Measurements from ENCODE around the gene STARD8.
"Not testable (repeated sequence)": the region's sequence is repeated elsewhere in the genome, so short reads cannot be mapped to it uniquely, and the experiment has no call there.

The STARD8 gene

DNA sequence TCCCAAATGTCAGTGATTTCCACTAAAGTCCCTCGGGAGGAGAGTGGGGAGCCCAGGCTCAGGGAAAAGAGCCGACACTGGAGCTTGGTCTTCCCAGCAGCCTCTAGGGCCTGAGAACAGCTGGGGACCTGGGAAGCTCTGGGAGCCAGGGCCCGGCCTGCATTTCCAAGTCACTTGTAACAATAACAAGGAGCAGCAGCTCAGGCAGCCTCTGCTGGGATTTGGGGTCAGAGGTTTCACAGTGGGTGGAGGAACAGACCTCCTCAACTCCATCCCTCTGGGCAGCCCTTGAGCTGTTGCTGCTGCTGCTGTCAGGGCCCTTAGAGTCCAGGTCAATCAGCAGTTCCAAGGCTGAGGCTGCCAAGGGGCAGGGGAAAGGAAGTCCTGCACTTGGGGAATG lies 11.1 kb downstream of the STARD8 start:
- DNase-seq = no peak

- no peak for DNase-seq
Observed at GRCh38 chrX:68659385-68659784, 11.9 kb downstream of the STARD8 start.

GRCh38 chrX:68659786-68660185 lies 12.3 kb downstream of the STARD8 start:
- no peak for DNase-seq

- no peak for DNase-seq
Observed at GRCh38 chrX:68660746-68661145, 13.3 kb downstream of the STARD8 start.

GRCh38 chrX:68665502-68665901 lies 18.0 kb downstream of the STARD8 start:
- no peak for DNase-seq

DNA sequence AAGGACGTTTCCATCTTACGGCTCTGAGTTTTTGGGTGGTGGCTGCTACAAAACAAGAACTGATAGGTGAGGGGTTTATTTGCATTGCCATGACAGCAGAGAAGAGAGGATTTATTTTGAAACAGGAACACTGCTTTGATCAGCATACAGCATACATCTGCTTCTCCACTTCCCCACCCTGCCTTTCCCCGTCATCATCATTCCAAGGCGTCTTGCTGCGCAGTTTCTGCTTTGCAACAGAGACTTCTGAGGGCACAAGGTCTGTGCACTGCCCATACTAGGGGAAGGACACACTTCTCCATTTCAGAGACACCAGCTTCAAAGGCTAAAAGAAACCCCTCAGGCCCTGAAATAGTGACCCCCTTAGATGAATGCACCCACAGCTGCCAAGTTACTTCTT lies 19.1 kb downstream of the STARD8 start:
- DNase-seq = no peak

DNA sequence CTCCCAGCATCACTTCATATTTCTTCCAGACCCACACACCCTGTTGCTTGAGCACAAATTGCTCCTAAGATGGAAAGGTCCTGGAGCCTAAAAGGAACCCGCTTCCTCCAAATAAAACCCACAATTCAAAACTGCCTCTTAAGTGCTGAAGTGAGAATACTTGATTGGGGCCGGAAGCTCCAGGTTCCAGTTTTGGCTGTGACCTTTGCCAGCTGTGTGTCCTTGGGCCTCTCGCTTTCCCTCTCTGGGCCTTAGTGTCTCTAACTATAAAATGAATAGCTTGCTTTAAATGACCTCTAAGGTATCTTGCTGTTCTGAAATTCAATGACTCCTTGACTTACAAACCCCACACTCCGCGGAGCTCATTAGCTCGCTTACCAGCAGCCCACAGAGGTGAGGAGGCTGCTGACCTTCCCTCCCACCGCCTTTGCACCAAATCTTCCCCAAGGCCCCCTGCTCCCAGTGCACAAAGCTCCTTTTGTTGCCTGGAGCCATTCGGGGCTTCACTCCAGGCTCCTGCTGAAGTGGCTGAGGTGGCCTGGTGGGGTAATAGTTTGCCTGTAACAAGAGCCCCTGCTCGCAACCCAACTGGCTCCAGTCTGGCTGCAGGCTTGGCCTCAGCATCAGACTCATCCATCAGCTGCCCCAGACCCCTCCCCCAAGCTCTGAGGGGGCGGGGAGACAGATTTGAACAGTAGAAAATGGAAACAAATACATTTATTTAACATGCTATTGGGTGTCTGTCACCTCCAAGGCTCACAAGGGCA lies 21.8 kb downstream of the STARD8 start:
- no peak for DNase-seq

GRCh38 chrX:68669871-68670270 lies 22.4 kb downstream of the STARD8 start:
- DNase-seq = no peak

GRCh38 chrX:68671221-68671620 lies 23.8 kb downstream of the STARD8 start:
- DNase-seq = no peak

DNA sequence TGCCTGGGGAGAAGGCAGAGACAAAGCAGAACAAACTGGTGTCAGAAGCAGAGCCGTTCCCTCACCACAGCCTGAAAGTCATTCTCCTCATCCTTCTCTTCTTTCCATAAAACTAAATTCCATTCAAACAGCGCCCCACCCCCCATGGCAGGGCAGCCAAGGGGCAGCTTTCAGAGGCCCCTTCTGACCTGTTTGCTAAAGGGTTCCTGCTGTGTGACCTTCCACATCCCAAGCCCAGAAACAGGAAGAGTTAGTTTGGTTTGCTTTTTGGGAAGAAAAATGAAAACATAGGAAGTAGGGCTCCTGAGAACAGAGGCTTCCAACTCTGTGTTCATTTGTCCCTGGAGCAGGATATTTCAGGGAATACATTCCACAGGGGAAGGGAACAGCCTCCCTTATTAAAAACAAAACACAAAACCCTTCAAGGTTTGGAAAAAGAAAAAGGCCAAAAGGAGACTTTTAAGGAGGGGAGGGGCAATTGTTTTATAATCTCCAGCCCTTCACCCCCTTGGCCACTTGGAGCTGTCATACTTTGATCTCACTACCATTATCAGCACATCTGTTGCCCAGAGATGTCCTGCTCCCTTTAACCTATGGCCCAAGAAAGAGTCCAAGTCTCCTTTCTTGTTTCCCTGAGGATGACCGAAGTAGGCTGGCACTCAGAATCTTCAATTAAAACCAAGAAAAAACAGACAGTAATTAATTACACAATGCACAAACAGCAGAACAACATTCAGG lies 25.3 kb downstream of the STARD8 start:
- DNase-seq = no peak

- no peak for DNase-seq
Observed at GRCh38 chrX:68675571-68675970, 28.1 kb downstream of the STARD8 start.

- no peak for DNase-seq
Observed at GRCh38 chrX:68676335-68676734, 28.9 kb downstream of the STARD8 start.

DNA sequence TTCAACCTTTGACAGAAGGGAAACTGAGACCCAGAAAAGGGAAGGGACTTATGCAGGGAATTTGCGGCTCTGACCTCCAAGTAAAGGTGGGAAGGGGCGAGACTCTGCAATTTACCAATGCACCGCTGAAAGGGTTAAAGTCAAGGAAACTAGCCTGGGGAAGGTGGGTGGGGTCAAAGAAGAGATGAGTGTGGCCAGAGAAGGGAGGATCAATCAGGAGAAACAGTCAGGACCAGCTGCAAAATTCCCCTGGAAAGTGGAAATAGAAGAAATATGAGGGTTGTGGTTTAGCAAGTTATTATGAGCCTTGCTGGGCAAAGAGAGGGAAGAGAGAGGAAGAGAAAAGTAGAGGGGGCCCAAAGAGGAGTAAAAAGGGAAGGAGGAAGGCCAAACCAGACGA lies 30.5 kb downstream of the STARD8 start:
- DNase-seq = no peak

DNA sequence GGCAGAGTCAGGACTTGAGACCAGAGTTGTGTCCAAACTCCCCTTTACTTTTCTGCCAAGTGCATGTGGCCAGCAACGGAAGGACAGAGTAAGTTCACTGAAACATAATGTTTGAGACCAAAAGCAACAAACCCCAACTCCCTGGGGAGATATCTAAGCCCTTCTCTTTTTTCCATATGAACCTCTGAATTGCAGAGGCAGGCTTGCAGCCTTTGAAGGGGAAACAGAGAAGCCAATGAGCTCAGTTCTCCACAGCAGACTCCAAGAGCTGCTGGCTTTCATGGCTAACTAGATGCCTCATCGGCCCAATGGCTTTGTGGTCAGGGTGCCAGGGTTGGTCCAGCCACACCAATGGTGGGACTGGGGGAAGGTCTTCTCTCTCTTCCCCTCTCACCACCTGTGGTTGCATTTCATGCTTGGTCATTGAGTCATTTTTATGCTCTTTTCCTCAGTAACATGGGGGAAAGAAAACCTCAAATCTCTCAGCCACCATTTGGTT lies 34.0 kb downstream of the STARD8 start:
- DNase-seq = peak; percentile 18

DNA sequence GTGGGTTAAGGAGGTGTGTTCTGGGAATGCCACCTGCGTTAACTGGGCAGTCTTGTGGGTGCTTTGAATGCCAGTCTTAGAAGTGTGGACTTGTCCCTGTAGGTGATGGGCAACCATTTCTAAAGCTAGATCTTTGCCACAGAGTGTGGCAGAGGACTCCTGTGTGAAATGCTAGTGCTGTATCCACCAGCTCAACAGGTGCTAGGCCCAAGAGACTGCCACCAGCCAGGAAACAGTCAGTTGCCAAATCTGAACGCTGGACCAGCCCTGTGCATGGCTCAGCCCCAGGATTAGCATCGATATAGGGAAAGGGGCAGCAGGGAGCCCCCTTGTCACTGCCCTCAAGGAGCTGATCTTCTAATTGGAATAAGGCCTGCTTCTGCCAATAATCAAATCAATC lies 35.3 kb downstream of the STARD8 start:
- no peak for DNase-seq

GRCh38 chrX:68683580-68683979 lies 36.1 kb downstream of the STARD8 start:
- DNase-seq = no peak

- no peak for DNase-seq
Observed at GRCh38 chrX:68684291-68684918, 36.9 kb downstream of the STARD8 start.

- no peak for DNase-seq
Observed at GRCh38 chrX:68684919-68685304, 37.4 kb downstream of the STARD8 start.

- no peak for DNase-seq
Observed at GRCh38 chrX:68685685-68686084, 38.2 kb downstream of the STARD8 start.

DNA sequence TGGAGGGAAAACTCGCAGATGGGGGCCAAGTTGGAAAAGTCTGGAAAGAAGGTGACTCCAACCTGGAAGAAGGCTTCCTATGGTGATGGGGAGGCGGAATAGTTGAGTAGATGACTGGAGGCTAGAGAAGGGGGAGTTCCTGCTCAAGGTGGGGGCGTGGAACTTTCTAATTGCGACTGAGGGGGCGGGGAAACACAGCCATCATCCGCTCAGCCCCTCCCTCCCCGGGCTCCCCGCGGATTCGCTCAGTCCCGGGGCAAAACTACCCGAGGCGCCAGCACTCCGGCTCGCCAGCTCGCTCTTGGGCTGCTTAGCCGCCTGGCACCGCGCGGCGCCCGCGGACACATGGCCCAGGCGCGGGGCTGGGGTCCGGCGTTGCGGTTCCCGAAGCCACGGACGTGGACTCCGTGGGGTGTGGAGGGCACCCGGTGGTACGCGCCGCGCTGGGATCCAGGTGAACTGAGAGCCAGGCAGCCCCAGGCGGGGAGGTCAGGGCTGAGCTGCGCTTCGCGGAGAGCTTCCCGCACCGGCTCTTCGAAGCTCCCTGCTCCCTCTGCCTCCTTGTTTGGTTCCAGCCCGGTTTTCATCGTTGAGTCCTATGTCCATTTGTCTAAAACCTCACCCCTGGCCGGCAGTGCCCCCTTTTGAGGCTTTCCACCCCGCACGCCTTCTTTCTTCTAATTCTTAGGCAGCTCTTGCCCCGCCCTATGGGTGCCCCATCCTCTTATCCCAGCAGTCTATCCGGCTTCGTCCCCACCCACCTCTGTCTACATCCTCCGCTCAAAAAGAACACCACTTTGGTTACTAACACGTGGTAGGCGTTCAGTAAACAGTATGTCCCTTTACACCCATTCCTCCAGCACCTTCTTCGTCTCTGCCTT lies 38.9 kb downstream of the STARD8 start:
- DNase-seq = no peak

GRCh38 chrX:68688931-68689330 lies 41.5 kb downstream of the STARD8 start:
- DNase-seq = not testable (repeated sequence)

- DNase-seq = no peak
Observed at GRCh38 chrX:68690936-68691501, 43.6 kb downstream of the STARD8 start.

Measured in T1000 (cell line).